Central memory CD8-positive, alpha-beta T cell (primary cell): ENCODE data around the gene GPBP1.
"Not testable (repeated sequence)": the region's sequence is repeated elsewhere in the genome, so short reads cannot be mapped to it uniquely, and the experiment has no call there.

Experiments used
- ATAC-seq: fragments of 150-1000 bp; cut with Tn5 transposase; replicated peaks from 2 replicates; pipeline ENCODE4 v1.10.0; 2022; ENCODE audit warnings: mild to moderate bottlenecking, moderate FRiP score, moderate number of reproducible peaks; ENCODE audit not compliant: poor library complexity, severe bottlenecking; ENCODE audit errors: extremely low read depth
- DNase-seq, 2 donors: peaks; one replicate each; pipeline ENCODE4 v3.0.0; 2021; ENCODE audit warnings: low spot score in 2 of 2
- H3K27ac Mint-ChIP-seq: one replicate; pipeline ENCODE4 v1.8.0; 2022; ENCODE audit warnings: low read depth, mild to moderate bottlenecking, moderate library complexity, mixed read lengths
- H3K27me3 Mint-ChIP-seq: one replicate; pipeline ENCODE4 v1.8.0; 2022; ENCODE audit warnings: mixed read lengths
- H3K36me3 Mint-ChIP-seq: one replicate; pipeline ENCODE4 v1.8.0; 2022; ENCODE audit warnings: mild to moderate bottlenecking, moderate library complexity, mixed read lengths; ENCODE audit not compliant: insufficient read depth
- H3K4me1 Mint-ChIP-seq: one replicate; pipeline ENCODE4 v1.8.0; 2022; ENCODE audit warnings: mixed read lengths
- H3K4me3 Mint-ChIP-seq: one replicate; pipeline ENCODE4 v1.8.0; 2022; ENCODE audit warnings: mild to moderate bottlenecking, moderate library complexity, mixed read lengths
- H3K9me3 Mint-ChIP-seq: one replicate; pipeline ENCODE4 v1.8.0; 2022; ENCODE audit warnings: mixed read lengths

The GPBP1 gene

GRCh38 chr5:57277085-57277484 is 103.2 kb downstream of the GPBP1 start:
- H3K4me3 Mint-ChIP-seq: no peak overlapping the region
- H3K27me3 Mint-ChIP-seq: peaks cover 21% of the 10 kb centered on the region
- ATAC-seq (no peak), DNase-seq (no peak)
- H3K9me3 Mint-ChIP-seq: no peaks in the 10 kb centered on the region
- H3K4me1 Mint-ChIP-seq: no peaks in the 10 kb centered on the region
- H3K27ac Mint-ChIP-seq: no peak overlapping the region
- no peaks in the 10 kb centered on the region for H3K36me3 Mint-ChIP-seq

GRCh38 chr5:57280853-57281252 is 107.0 kb downstream of the GPBP1 start:
- DNase-seq: no peak
- no peak overlapping the region for H3K4me3 Mint-ChIP-seq
- peaks cover 6% of the 10 kb centered on the region for H3K9me3 Mint-ChIP-seq
- H3K4me1 Mint-ChIP-seq: no peaks in the 10 kb centered on the region
- peaks cover 58% of the 10 kb centered on the region for H3K27me3 Mint-ChIP-seq
- no peak overlapping the region for H3K27ac Mint-ChIP-seq
- ATAC-seq: no peak
- no peaks in the 10 kb centered on the region for H3K36me3 Mint-ChIP-seq

- H3K4me3 Mint-ChIP-seq, H3K4me1 Mint-ChIP-seq, H3K36me3 Mint-ChIP-seq, ATAC-seq, H3K27ac Mint-ChIP-seq, DNase-seq, H3K9me3 Mint-ChIP-seq: not testable (repeated sequence)
- peaks cover 60% of the 10 kb centered on the region for H3K27me3 Mint-ChIP-seq
These were observed 111.2 kb downstream of the GPBP1 start for GRCh38 chr5:57285084-57285483.

GRCh38 chr5:57291894-57292293 is 118.0 kb downstream of the GPBP1 start:
- DNase-seq (no peak), ATAC-seq (no peak)
- no peaks in the 10 kb centered on the region for H3K4me1 Mint-ChIP-seq
- H3K27ac Mint-ChIP-seq: no peak overlapping the region
- H3K4me3 Mint-ChIP-seq: no peak overlapping the region
- no peaks in the 10 kb centered on the region for H3K36me3 Mint-ChIP-seq
- no peaks in the 10 kb centered on the region for H3K9me3 Mint-ChIP-seq
- H3K27me3 Mint-ChIP-seq: peaks cover 10% of the 10 kb centered on the region

GRCh38 chr5:57292336-57292735 is 118.5 kb downstream of the GPBP1 start:
- Mint-ChIP-seq H3K27me3 (peaks cover 10% of the 10 kb centered on the region), H3K4me3 (no peak overlapping the region), H3K27ac (no peak overlapping the region), H3K4me1 (no peaks in the 10 kb centered on the region), H3K36me3 (no peaks in the 10 kb centered on the region), H3K9me3 (no peaks in the 10 kb centered on the region)
- no peak for ATAC-seq
- no peak for DNase-seq

- Mint-ChIP-seq H3K27ac (peak overlapping the region; percentile 76), H3K36me3 (no peaks in the 10 kb centered on the region)
These were observed 124.6 kb downstream of the GPBP1 start for GRCh38 chr5:57298295-57298984.

GRCh38 chr5:57298985-57299491 is 125.2 kb downstream of the GPBP1 start:
- peak; percentile 14 to 32 for DNase-seq
- peak overlapping the region; percentile 63 for H3K4me3 Mint-ChIP-seq
- no peaks in the 10 kb centered on the region for H3K36me3 Mint-ChIP-seq
- peaks cover 10% of the 10 kb centered on the region for H3K4me1 Mint-ChIP-seq
- no peaks in the 10 kb centered on the region for H3K9me3 Mint-ChIP-seq
- peak; percentile 63 for ATAC-seq
- H3K27me3 Mint-ChIP-seq: peaks cover 8% of the 10 kb centered on the region
- H3K27ac Mint-ChIP-seq: peak overlapping the region; percentile 76

More at GRCh38 chr5:57298295-57298984, 124.6 kb downstream of the GPBP1 start:
- Mint-ChIP-seq H3K9me3 (no peaks in the 10 kb centered on the region), H3K4me3 (peak overlapping the region; percentile 63), H3K4me1 (peaks cover 10% of the 10 kb centered on the region), H3K27me3 (peaks cover 10% of the 10 kb centered on the region)
- DNase-seq (peak; percentile 74 to 79), ATAC-seq (peak; percentile 81)

GRCh38 chr5:57299986-57300385 is 126.1 kb downstream of the GPBP1 start:
- Mint-ChIP-seq H3K4me1 (peaks cover 10% of the 10 kb centered on the region), H3K4me3 (no peak overlapping the region), H3K27ac (no peak overlapping the region), H3K27me3 (no peaks in the 10 kb centered on the region), H3K9me3 (no peaks in the 10 kb centered on the region), H3K36me3 (no peaks in the 10 kb centered on the region)
- DNase-seq (no peak), ATAC-seq (no peak)

- Mint-ChIP-seq H3K4me1 (peaks cover 10% of the 10 kb centered on the region), H3K9me3 (peaks cover 6% of the 10 kb centered on the region), H3K27ac (no peak overlapping the region), H3K36me3 (no peaks in the 10 kb centered on the region), H3K27me3 (no peaks in the 10 kb centered on the region), H3K4me3 (no peak overlapping the region)
- DNase-seq (no peak), ATAC-seq (no peak)
These were observed 128.3 kb downstream of the GPBP1 start for GRCh38 chr5:57302164-57302563.

GRCh38 chr5:57302643-57303042 is 128.8 kb downstream of the GPBP1 start:
- peaks cover 6% of the 10 kb centered on the region for H3K9me3 Mint-ChIP-seq
- H3K4me1 Mint-ChIP-seq: peaks cover 10% of the 10 kb centered on the region
- H3K4me3 Mint-ChIP-seq: no peak overlapping the region
- no peak for ATAC-seq
- H3K27ac Mint-ChIP-seq: no peak overlapping the region
- no peak for DNase-seq
- no peaks in the 10 kb centered on the region for H3K27me3 Mint-ChIP-seq
- no peaks in the 10 kb centered on the region for H3K36me3 Mint-ChIP-seq

GRCh38 chr5:57303985-57304384 is 130.1 kb downstream of the GPBP1 start:
- H3K27ac Mint-ChIP-seq: no peak overlapping the region
- peaks cover 6% of the 10 kb centered on the region for H3K9me3 Mint-ChIP-seq
- ATAC-seq: no peak
- no peaks in the 10 kb centered on the region for H3K36me3 Mint-ChIP-seq
- H3K27me3 Mint-ChIP-seq: peaks cover 9% of the 10 kb centered on the region
- no peak for DNase-seq
- peaks cover 5% of the 10 kb centered on the region for H3K4me1 Mint-ChIP-seq
- H3K4me3 Mint-ChIP-seq: no peak overlapping the region

- Mint-ChIP-seq H3K27ac (no peak overlapping the region), H3K9me3 (peaks cover 6% of the 10 kb centered on the region), H3K36me3 (no peaks in the 10 kb centered on the region), H3K27me3 (peaks cover 17% of the 10 kb centered on the region), H3K4me3 (no peak overlapping the region), H3K4me1 (no peaks in the 10 kb centered on the region)
- no peak for ATAC-seq
- no peak for DNase-seq
These were observed 131.1 kb downstream of the GPBP1 start for GRCh38 chr5:57304931-57305330.

- Mint-ChIP-seq H3K27me3 (peaks cover 18% of the 10 kb centered on the region), H3K9me3 (peaks cover 6% of the 10 kb centered on the region), H3K4me1 (no peaks in the 10 kb centered on the region), H3K4me3 (no peak overlapping the region), H3K27ac (no peak overlapping the region), H3K36me3 (no peaks in the 10 kb centered on the region)
- DNase-seq (no peak), ATAC-seq (no peak)
These were observed 132.5 kb downstream of the GPBP1 start for GRCh38 chr5:57306359-57306758.
